ENCODE data around the gene DYNC1I1.

Gene DYNC1I1

GRCh38 chr7:96026611-96027010, 254.3 kb downstream of the DYNC1I1 start:
- TF ChIP-seq CTCF (conservative IDR thresholded peaks at IDR 0.05; ENCODE audit: low read length) (no peak), EZH2phosphoT487 (IDR thresholded peaks at IDR 0.05; ENCODE audit: borderline replicate concordance) (no peak)

GRCh38 chr7:96028729-96029128, 256.4 kb downstream of the DYNC1I1 start:
- Histone ChIP-seq H3K36me3 (ENCODE audit: insufficient read depth, low read length) (no peaks in the 10 kb centered on the region), H3K4me1 (ENCODE audit: insufficient read depth, low read length, poor library complexity, severe bottlenecking) (no peaks in the 10 kb centered on the region), H3K79me2 (ENCODE audit: insufficient read depth, low read length) (no peaks in the 10 kb centered on the region), H2AFZ (ENCODE audit: low read length) (no peak overlapping the region), H3K9me3 (ENCODE audit: insufficient read depth, low read depth, low read length) (no peaks in the 10 kb centered on the region), H4K20me1 (ENCODE audit: insufficient read depth, low read length, poor library complexity, severe bottlenecking) (no peaks in the 10 kb centered on the region), H3F3A (ENCODE audit: low read depth) (no peaks in the 10 kb centered on the region), H3K9ac (ENCODE audit: low read depth, low read length, poor library complexity, severe bottlenecking) (no peak overlapping the region), H3K9me2 (replicated peaks; ENCODE audit: low read depth, low read length) (no peaks in the 10 kb centered on the region), H3K27me3 (ENCODE audit: insufficient read depth, low read length, poor library complexity, severe bottlenecking) (no peaks in the 10 kb centered on the region), H3K4me2 (ENCODE audit: low read depth, low read length, poor library complexity, severe bottlenecking) (no peak overlapping the region), H3K4me3 (ENCODE audit: low read length, poor library complexity, severe bottlenecking) (no peak overlapping the region)
- TF ChIP-seq EZH2phosphoT487 (IDR thresholded peaks at IDR 0.05; ENCODE audit: borderline replicate concordance) = no peak
- no peak for TF ChIP-seq CTCF (conservative IDR thresholded peaks at IDR 0.05; ENCODE audit: low read length)

More at GRCh38 chr7:96026611-96027010, 254.3 kb downstream of the DYNC1I1 start:
- no peaks in the 10 kb centered on the region for H3K4me1 ChIP-seq (ENCODE audit: insufficient read depth, low read length, poor library complexity, severe bottlenecking)
- no peaks in the 10 kb centered on the region for H3F3A ChIP-seq (ENCODE audit: low read depth)
- no peaks in the 10 kb centered on the region for H3K27me3 ChIP-seq (ENCODE audit: insufficient read depth, low read length, poor library complexity, severe bottlenecking)
- no peak overlapping the region for H2AFZ ChIP-seq (ENCODE audit: low read length)
- no peaks in the 10 kb centered on the region for H3K9me2 ChIP-seq (replicated peaks; ENCODE audit: low read depth, low read length)
- no peak overlapping the region for H3K4me2 ChIP-seq (ENCODE audit: low read depth, low read length, poor library complexity, severe bottlenecking)
- no peaks in the 10 kb centered on the region for H3K9me3 ChIP-seq (ENCODE audit: insufficient read depth, low read depth, low read length)
- no peak overlapping the region for H3K9ac ChIP-seq (ENCODE audit: low read depth, low read length, poor library complexity, severe bottlenecking)
- no peak overlapping the region for H3K4me3 ChIP-seq (ENCODE audit: low read length, poor library complexity, severe bottlenecking)
- no peaks in the 10 kb centered on the region for H4K20me1 ChIP-seq (ENCODE audit: insufficient read depth, low read length, poor library complexity, severe bottlenecking)
- no peaks in the 10 kb centered on the region for H3K79me2 ChIP-seq (ENCODE audit: insufficient read depth, low read length)
- no peaks in the 10 kb centered on the region for H3K36me3 ChIP-seq (ENCODE audit: insufficient read depth, low read length)

GRCh38 chr7:96033009-96033598, 260.8 kb downstream of the DYNC1I1 start:
- H4K20me1 ChIP-seq (ENCODE audit: insufficient read depth, low read length, poor library complexity, severe bottlenecking) = no peaks in the 10 kb centered on the region
- H3K4me3 ChIP-seq (ENCODE audit: low read length, poor library complexity, severe bottlenecking) = no peak overlapping the region
- H3K9me2 ChIP-seq (replicated peaks; ENCODE audit: low read depth, low read length) = no peaks in the 10 kb centered on the region
- H3K4me2 ChIP-seq (ENCODE audit: low read depth, low read length, poor library complexity, severe bottlenecking) = no peak overlapping the region
- no peak overlapping the region for H3K9ac ChIP-seq (ENCODE audit: low read depth, low read length, poor library complexity, severe bottlenecking)
- no peaks in the 10 kb centered on the region for H3K27me3 ChIP-seq (ENCODE audit: insufficient read depth, low read length, poor library complexity, severe bottlenecking)
- H3K9me3 ChIP-seq (ENCODE audit: insufficient read depth, low read depth, low read length) = no peaks in the 10 kb centered on the region
- no peaks in the 10 kb centered on the region for H3K4me1 ChIP-seq (ENCODE audit: insufficient read depth, low read length, poor library complexity, severe bottlenecking)
- no peaks in the 10 kb centered on the region for H3K79me2 ChIP-seq (ENCODE audit: insufficient read depth, low read length)
- no peaks in the 10 kb centered on the region for H3K36me3 ChIP-seq (ENCODE audit: insufficient read depth, low read length)
- TF ChIP-seq CTCF (conservative IDR thresholded peaks at IDR 0.05; ENCODE audit: low read length) (no peak), EZH2phosphoT487 (IDR thresholded peaks at IDR 0.05; ENCODE audit: borderline replicate concordance) (no peak)
- H2AFZ ChIP-seq (ENCODE audit: low read length) = no peak overlapping the region
- no peaks in the 10 kb centered on the region for H3F3A ChIP-seq (ENCODE audit: low read depth)

Data from Loucy (cell line).